ENCODE results near the gene CXCL8. TPM values are rescaled to one million over a fixed set of nuclear protein-coding genes. Genes with fewer than 3 reads are reported as not detected.

CXCL8 gene
- total and polyA plus RNA-seq, 9 donors = 0.48 to 48.3 (median 2.6) TPM

- Histone ChIP-seq H3K9me3 (no peaks in the 10 kb centered on the region), H3K36me3 (no peaks in the 10 kb centered on the region), H3K4me1 (ENCODE audit: insufficient read depth) (no peaks in the 10 kb centered on the region), H3K4me3 (no peak overlapping the region), H3K27me3 (no peaks in the 10 kb centered on the region), H3K27ac (no peak overlapping the region)
- intact Hi-C loops (cut with DNase I) = no loop called here
- DNase-seq = no peak
- WGBS, 3 donors = 76 to 82% (median 79%) methylated on average over 7 of the region's 7 CpGs
- TF ChIP-seq CTCF (IDR thresholded peaks at IDR 0.05) (no peak), POLR2A (IDR thresholded peaks at IDR 0.05) (no peak), EP300 (IDR thresholded peaks at IDR 0.05) (no peak)
These were observed 22.0 kb downstream of the CXCL8 start for GRCh38 chr4:73762409-73762808.

- TF ChIP-seq CTCF (IDR thresholded peaks at IDR 0.05) (no peak), POLR2A (IDR thresholded peaks at IDR 0.05) (no peak), EP300 (IDR thresholded peaks at IDR 0.05) (no peak)
- WGBS, 3 donors = 94 to 95% (median 94%) methylated on average over 6 of the region's 6 CpGs
- no peak for DNase-seq
- no peak overlapping the region for H3K4me3 ChIP-seq
- H3K27ac ChIP-seq = no peak overlapping the region
- intact Hi-C loops (cut with DNase I) = no loop called here
- no peaks in the 10 kb centered on the region for H3K9me3 ChIP-seq
- no peaks in the 10 kb centered on the region for H3K36me3 ChIP-seq
- no peaks in the 10 kb centered on the region for H3K27me3 ChIP-seq
- no peaks in the 10 kb centered on the region for H3K4me1 ChIP-seq (ENCODE audit: insufficient read depth)
These were observed 23.5 kb downstream of the CXCL8 start for GRCh38 chr4:73763877-73764276.

- Histone ChIP-seq H3K4me1 (ENCODE audit: insufficient read depth) (no peaks in the 10 kb centered on the region), H3K4me3 (no peak overlapping the region), H3K36me3 (no peaks in the 10 kb centered on the region), H3K27me3 (no peaks in the 10 kb centered on the region), H3K9me3 (no peaks in the 10 kb centered on the region), H3K27ac (no peak overlapping the region)
- no peak for DNase-seq
- 79 to 93% (median 92%) methylated on average over 4 of the region's 4 CpGs for WGBS, 3 donors
- intact Hi-C loops (cut with DNase I) = no loop called here
- TF ChIP-seq POLR2A (IDR thresholded peaks at IDR 0.05) = no peak
- no peak for TF ChIP-seq CTCF (IDR thresholded peaks at IDR 0.05)
- TF ChIP-seq EP300 (IDR thresholded peaks at IDR 0.05) = no peak
These were observed 24.1 kb downstream of the CXCL8 start for GRCh38 chr4:73764513-73764912.

GRCh38 chr4:73765296-73765695 is 24.9 kb downstream of the CXCL8 start:
- intact Hi-C loops (cut with DNase I) = no loop called here
- TF ChIP-seq POLR2A (IDR thresholded peaks at IDR 0.05) (no peak), EP300 (IDR thresholded peaks at IDR 0.05) (no peak), CTCF (IDR thresholded peaks at IDR 0.05) (no peak)
- no peak for DNase-seq

GRCh38 chr4:73770917-73771316 is 30.5 kb downstream of the CXCL8 start:
- no peak for DNase-seq
- no peaks in the 10 kb centered on the region for H3K36me3 ChIP-seq
- 52 to 77% (median 70%) methylated on average over 2 of the region's 2 CpGs for WGBS, 3 donors
- intact Hi-C loops (cut with DNase I) = no loop called here
- H3K4me3 ChIP-seq = no peak overlapping the region
- no peaks in the 10 kb centered on the region for H3K4me1 ChIP-seq (ENCODE audit: insufficient read depth)
- H3K9me3 ChIP-seq = no peaks in the 10 kb centered on the region
- TF ChIP-seq CTCF (IDR thresholded peaks at IDR 0.05) (no peak), POLR2A (IDR thresholded peaks at IDR 0.05) (no peak), EP300 (IDR thresholded peaks at IDR 0.05) (no peak)
- no peak overlapping the region for H3K27ac ChIP-seq
- no peaks in the 10 kb centered on the region for H3K27me3 ChIP-seq

More at GRCh38 chr4:73765296-73765695, 24.9 kb downstream of the CXCL8 start:
- H3K27ac ChIP-seq = no peak overlapping the region
- no peak overlapping the region for H3K4me3 ChIP-seq
- 74 to 93% (median 80%) methylated on average over 2 of the region's 2 CpGs for WGBS, 3 donors
- no peaks in the 10 kb centered on the region for H3K36me3 ChIP-seq
- H3K9me3 ChIP-seq = no peaks in the 10 kb centered on the region
- no peaks in the 10 kb centered on the region for H3K27me3 ChIP-seq
- H3K4me1 ChIP-seq (ENCODE audit: insufficient read depth) = no peaks in the 10 kb centered on the region
